MM.1S (cell line): ENCODE measurements around the gene TRIM41.

Experiments
- EZH2 ChIP-seq: fragments of 300-600 bp; sonication (generic); optimal IDR thresholded peaks from 2 replicates; pipeline ENCODE3; 2017; ENCODE audit warnings: low read depth, mild to moderate bottlenecking, antibody characterized with exemption, low read length, mixed read lengths
- EZH2phosphoT487 ChIP-seq: fragments of 300-600 bp; sonication (generic); IDR thresholded peaks from 2 replicates; pipeline ENCODE4 v1.6.1; 2018; ENCODE audit warnings: antibody characterized with exemption, low read length
- TF ChIP-seq, protein P1 (sequence below): fragments of 300-600 bp; sonication (generic); IDR thresholded peaks from 2 replicates; pipeline ENCODE4 v1.5.1; 2016; ENCODE audit warnings: antibody characterized with exemption, low read length, mixed read lengths

DNA sequence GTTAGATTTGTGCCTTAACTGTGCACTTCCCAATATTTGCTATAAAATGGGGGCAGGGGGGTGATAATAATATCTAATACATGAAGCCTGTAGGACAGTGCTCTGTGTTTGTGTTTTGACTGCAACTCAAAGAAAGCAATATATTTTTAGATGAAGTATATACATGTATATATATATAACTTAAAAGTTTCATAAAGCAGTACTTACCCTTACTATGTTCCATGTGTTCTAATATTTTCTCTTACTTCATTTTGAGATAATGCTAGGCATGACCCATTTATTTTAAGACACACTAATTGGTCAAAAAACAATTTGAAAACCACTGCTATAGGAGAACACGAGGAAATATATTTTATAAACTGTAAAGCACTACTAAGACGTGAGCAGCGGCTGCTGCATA lies 35.5 kb downstream of the TRIM41 start:
- TF ChIP-seq, protein P1, sequence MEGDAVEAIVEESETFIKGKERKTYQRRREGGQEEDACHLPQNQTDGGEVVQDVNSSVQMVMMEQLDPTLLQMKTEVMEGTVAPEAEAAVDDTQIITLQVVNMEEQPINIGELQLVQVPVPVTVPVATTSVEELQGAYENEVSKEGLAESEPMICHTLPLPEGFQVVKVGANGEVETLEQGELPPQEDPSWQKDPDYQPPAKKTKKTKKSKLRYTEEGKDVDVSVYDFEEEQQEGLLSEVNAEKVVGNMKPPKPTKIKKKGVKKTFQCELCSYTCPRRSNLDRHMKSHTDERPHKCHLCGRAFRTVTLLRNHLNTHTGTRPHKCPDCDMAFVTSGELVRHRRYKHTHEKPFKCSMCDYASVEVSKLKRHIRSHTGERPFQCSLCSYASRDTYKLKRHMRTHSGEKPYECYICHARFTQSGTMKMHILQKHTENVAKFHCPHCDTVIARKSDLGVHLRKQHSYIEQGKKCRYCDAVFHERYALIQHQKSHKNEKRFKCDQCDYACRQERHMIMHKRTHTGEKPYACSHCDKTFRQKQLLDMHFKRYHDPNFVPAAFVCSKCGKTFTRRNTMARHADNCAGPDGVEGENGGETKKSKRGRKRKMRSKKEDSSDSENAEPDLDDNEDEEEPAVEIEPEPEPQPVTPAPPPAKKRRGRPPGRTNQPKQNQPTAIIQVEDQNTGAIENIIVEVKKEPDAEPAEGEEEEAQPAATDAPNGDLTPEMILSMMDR: no peak
- no peak for TF ChIP-seq EZH2
- TF ChIP-seq EZH2phosphoT487: no peak
